ENCODE results near the gene SMAD5.

The SMAD5 gene

GRCh38 chr5:136198453-136198852 lies 65.8 kb downstream of the SMAD5 start:
- no peak for DNase-seq

GRCh38 chr5:136199408-136199807 lies 66.8 kb downstream of the SMAD5 start:
- DNase-seq, result no peak

GRCh38 chr5:136200130-136200529 lies 67.5 kb downstream of the SMAD5 start:
- DNase-seq, result no peak

- no peak for DNase-seq
Measured at GRCh38 chr5:136200761-136201160, 68.1 kb downstream of the SMAD5 start.

GRCh38 chr5:136201870-136202269 lies 69.2 kb downstream of the SMAD5 start:
- DNase-seq, result no peak

- no peak for DNase-seq
Measured at GRCh38 chr5:136202469-136203205, 70.0 kb downstream of the SMAD5 start.

GRCh38 chr5:136203303-136203922 lies 70.8 kb downstream of the SMAD5 start:
- DNase-seq, result no peak

- no peak for DNase-seq
Measured at GRCh38 chr5:136205061-136205702, 72.5 kb downstream of the SMAD5 start.

- no peak for DNase-seq
Measured at GRCh38 chr5:136205941-136206340, 73.3 kb downstream of the SMAD5 start.

- DNase-seq, result no peak
Measured at GRCh38 chr5:136206361-136206760, 73.7 kb downstream of the SMAD5 start.

- no peak for DNase-seq
Measured at GRCh38 chr5:136207631-136208030, 75.0 kb downstream of the SMAD5 start.

- DNase-seq, result no peak
Measured at GRCh38 chr5:136208916-136209315, 76.3 kb downstream of the SMAD5 start.

- no peak for DNase-seq
Measured at GRCh38 chr5:136209346-136209910, 76.8 kb downstream of the SMAD5 start.

GRCh38 chr5:136210259-136210658 lies 77.6 kb downstream of the SMAD5 start:
- peak in 1 of 2 experiments; percentile 4 for DNase-seq

GRCh38 chr5:136211282-136212040 lies 78.8 kb downstream of the SMAD5 start:
- no peak for DNase-seq

- DNase-seq, result peak in 1 of 2 experiments; percentile 34
Measured at GRCh38 chr5:136212252-136212721, 79.6 kb downstream of the SMAD5 start.

- DNase-seq, result no peak
Measured at GRCh38 chr5:136213919-136214493, 81.4 kb downstream of the SMAD5 start.

GRCh38 chr5:136215812-136216211 lies 83.2 kb downstream of the SMAD5 start:
- no peak for DNase-seq

- DNase-seq, result no peak
Measured at GRCh38 chr5:136216230-136216629, 83.6 kb downstream of the SMAD5 start.

- no peak for DNase-seq
Measured at GRCh38 chr5:136221340-136221739, 88.7 kb downstream of the SMAD5 start.

GRCh38 chr5:136222580-136223235 lies 90.1 kb downstream of the SMAD5 start:
- no peak for DNase-seq

- no peak for DNase-seq
Measured at GRCh38 chr5:136225796-136226195, 93.2 kb downstream of the SMAD5 start.
